Stimulated activated CD4-positive, alpha-beta T cell treated with anti-CD3 and anti-CD28 coated beads, Interleukin-15, amount 100 ng/mL, for 48 hours (primary cell): ENCODE measurements around the gene WNT5B.

ENCODE experiments used
- DNase-seq, 2 donors: peaks; one replicate each; pipeline ENCODE4 v3.0.0-alpha.2; 2020; ENCODE audit warnings: low read depth in 2 of 2

The WNT5B gene

DNA sequence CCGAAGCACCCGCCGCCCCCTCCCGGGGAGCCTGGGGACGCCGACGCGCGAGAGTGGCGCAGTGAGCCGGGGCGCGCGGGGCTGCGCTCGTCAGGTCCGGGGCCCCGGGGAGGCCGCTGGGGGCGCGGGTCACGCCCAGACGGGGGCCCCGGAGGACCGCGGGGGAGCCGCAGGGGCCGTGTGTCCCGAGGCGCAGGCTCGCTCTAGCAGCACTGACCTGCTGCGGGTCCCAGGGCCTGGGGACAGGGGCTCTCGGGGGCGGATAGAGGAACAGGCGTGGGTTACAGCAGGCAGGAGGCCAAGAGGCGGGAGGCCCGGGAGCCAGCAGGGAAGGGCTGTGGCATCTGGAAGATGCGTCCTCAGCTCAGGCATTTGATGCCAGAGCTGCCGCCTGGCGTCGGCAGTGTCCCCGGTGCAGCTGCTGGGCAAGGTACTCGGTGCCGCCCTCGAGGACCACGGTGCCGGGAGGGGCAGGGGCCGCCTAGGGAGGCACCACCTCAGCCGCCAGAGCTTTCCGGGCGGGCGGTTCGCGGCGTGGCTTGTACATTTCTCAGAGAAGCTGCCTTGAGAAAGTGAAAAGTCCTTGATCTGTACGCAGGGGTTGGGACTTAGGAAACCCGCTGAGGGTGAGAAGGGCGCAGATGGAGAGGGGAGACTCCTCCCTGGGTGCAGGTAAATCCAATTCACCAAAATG, 1.2 kb downstream of the WNT5B start:
- DNase-seq: no peak

DNA sequence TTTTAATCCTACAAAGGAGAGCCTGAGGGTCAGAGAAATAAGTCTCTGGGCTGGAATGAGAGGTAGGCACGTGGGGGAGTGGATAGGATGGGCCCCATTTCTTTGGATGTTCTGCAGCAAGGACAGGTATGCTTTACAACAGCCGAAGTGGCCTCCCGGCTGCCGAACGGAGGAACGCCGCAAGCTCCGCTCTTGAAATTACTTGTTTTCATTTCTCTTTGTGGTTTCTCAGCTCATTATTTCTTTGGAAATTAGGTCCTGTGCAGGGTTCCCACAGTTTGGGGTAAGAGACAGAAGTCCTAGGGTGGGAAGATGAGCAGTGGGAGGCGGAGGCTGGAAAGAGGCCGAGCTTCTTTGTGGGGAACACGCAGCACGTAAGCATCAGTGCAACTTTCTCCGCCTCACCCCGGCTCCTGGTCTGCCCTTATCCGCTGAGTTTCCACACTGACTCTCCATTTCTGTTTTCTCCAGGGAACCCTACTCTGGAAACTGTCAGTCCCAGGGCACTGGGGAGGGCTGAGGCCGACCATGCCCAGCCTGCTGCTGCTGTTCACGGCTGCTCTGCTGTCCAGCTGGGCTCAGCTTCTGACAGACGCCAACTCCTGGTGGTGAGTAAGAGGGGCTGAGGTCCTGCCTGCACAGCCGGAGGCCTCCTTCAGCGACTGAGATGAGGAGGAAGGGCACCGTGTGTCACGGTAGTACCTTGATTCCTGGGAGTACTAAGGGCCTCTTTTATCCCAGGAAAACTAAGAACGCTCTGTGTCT, 2.0 kb downstream of the WNT5B start:
- DNase-seq: no peak

DNA sequence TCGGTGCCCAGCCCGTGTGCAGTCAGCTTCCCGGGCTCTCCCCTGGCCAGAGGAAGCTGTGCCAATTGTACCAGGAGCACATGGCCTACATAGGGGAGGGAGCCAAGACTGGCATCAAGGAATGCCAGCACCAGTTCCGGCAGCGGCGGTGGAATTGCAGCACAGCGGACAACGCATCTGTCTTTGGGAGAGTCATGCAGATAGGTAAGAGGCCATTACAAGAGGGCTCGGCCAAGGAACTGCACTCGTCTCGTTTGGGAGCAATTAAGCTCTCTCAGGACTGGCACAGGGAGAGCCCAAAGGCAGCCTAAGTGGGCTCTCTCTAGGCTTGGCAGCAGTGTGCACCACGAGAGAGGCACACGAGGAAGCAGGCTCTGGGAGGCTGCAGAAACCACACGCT, 3.7 kb downstream of the WNT5B start:
- no peak for DNase-seq

DNA sequence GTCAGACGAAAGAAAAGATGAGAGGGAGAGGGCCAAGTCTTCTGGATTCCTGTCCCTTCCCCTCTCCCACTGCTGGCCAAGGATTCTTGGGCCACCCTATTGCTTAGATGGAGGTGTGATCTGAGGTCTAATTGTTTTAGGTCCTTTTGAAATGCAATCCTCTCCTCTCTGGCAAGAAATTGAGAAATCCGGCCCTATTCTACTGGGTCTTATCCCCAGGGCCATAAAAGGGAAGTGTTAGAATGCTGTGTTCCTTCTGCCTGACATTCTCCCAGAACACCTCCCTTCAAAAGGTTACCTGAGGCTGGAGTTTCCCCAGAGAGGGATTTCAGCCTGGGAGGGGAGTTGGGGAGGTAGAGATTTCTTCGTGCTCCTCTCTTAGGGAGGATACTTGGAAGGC, 4.4 kb downstream of the WNT5B start:
- DNase-seq: no peak

DNA sequence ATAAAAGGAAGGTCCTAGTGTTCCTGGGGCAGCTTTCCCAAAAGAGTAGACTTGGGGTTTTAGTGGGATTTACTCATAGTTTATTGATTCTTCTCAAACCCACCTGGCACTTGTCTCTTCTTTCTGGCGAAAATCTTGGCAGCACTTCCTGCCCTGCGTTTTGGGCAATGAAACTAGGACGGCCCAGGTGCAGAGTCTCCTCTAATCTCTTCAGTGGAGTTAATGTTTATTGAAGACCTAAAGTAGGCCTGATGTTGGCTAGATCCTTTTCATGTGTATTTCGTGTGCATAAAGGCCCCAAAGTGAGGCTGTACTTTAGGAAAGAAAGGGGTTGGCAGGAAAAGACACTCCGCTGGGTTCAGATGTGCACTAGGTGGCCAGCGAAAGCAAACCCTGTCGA, 5.1 kb downstream of the WNT5B start:
- no peak for DNase-seq

DNA sequence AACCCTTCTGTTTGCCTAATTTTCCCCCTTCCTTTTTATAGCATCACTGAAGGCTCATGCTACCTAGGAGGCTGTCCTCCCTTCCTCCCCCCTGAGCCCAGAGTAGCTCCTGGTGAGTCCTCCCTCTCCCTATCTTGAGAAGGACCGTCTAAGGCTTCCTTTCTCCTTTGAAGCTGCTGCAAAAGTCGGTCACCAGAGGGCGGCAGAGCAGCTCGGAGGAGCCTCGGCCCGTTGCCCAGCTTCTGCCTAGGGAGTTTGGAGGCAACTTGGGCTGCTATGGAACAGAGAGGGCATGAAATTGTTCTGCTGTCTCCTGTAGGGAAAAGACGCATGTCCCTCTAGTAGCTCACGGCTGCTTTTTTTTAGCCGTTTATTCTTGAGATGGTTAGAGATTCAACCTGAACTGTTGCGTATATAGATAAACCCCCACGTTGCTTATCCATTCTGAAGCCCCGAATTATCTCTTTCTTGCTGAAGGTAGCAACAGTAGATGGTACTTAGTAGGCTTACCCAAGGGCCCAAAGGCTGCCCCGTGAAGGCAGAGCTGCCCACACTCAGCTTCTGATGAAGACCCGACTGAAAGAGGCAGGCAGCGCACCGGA, 5.7 kb downstream of the WNT5B start:
- DNase-seq: peak; percentile 33 to 55

DNA sequence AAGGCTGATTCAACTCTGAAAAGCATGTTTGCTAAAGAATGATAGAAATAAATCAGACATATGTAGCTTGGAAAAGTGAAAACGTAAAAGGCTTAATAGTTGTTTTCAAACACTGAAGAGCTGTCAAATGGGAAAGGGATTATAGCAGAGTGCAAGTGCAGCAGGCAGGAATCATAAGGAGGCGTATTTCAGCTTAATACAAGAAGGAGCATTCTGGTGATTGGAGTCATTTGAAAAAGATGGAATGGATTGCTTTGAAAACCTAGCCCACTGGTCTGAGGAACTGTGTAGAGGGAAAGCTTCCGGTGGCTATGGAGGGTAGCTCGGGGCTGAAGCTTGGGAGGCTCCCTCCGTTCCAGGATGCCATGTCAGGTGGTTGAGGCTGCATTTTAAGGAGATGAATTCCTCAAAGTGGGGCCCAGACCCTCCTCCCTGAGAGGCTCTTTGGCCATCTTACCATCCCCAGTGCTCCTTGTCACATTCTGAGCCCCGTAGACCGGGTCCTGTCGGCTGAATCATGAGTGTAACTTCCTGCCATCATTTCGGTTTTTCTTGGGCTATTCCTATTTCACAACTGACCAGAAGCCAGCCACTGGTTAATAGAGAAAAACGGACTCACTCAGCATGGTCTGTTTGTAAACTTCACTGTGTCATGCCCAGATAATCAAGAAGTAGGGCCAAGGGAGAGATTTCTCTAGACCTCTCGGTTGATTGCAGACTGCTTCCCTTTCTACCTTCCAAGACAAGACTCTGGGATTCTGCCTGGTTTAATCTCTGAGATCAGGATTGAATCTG, 6.5 kb downstream of the WNT5B start:
- DNase-seq: no peak

DNA sequence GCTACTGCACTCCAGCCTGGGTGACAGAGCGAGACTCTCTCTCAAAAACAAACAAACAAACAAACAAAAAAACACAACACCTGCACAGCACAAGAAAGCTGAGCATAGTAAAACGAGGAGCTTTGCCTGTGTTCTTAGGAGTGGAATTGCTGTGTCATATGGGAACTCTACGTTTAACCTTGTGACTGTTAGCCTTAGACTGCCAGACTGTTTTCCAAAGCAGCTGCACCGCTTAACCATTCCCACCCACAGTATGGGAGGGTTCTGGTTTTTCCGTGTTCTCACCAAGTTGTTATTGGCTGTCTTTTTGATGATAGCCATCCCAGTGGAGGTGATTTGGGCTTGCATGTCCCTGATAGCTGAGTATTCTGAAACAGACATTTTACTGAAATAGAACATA, 9.2 kb downstream of the WNT5B start:
- DNase-seq: no peak

DNA sequence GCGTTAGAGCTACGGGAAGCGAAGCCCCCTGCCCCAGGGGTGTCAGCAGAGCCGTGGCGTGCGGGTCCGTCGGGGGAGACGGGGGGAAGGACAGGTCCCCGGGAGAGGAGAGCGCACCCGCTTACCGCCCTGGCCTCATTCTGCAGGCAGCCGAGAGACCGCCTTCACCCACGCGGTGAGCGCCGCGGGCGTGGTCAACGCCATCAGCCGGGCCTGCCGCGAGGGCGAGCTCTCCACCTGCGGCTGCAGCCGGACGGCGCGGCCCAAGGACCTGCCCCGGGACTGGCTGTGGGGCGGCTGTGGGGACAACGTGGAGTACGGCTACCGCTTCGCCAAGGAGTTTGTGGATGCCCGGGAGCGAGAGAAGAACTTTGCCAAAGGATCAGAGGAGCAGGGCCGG, 10.5 kb downstream of the WNT5B start:
- DNase-seq: no peak

DNA sequence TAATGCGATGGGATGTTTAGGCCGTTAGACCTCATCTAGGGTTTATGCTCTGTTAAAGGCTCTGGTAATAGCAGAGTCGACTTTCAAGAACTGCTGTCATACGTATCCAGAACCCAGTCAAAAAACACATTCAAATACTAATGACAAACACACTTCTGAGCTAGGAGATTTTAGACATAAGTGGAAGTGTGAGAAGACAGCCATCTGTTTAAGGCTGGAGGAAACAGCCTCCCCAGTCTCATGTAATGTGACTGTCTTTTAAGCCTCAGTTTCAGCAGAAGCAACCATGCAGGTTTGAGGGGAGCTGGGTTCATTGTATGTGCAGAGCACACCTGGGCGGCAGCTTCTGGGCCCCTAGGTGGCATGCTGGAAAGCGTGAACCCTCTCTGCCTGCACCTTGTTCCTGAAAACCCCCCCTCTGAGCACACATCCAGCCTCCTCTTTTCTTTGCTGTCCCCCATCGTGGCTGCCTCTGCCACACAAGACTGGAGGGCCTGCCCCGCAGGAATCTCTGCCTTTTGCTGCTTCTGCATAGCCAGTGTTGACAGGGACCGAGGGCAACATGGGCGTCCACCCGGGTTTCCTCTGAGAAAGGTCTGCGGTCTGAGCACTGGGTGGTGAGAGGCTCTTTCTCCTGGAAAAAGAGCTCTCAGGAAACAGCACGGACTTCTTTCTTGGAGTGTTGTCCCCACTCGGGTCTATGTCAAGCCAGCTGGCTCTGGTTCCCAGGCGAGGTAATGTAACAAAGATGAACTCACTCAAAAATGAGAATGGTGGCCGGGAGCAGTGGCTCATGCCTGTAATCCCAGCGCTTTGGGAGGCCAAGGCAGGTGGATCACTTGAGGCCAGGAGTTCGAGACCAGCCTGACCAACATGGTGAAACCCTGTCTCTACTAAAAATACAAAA, 11.6 kb downstream of the WNT5B start:
- no peak for DNase-seq

DNA sequence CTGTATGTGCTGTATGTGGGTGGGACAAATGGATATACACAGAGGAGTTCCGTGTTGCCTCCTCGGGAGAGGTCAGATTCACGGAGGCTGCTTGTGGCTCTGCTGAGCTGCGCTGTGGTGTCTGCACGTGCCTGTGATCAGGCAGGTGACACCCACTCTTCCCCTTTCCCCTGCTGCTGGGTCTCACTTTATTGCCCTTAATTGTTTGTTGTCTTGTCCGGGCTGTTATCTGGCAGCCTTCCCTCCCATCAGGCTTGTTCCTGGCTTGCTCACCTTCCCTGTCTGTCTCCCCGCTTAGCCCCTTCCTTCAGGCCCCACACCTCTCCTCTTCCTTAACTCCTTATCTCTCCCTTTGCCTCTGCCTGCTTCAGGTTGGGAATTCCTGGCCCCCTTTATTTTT, 13.5 kb downstream of the WNT5B start:
- DNase-seq: no peak

DNA sequence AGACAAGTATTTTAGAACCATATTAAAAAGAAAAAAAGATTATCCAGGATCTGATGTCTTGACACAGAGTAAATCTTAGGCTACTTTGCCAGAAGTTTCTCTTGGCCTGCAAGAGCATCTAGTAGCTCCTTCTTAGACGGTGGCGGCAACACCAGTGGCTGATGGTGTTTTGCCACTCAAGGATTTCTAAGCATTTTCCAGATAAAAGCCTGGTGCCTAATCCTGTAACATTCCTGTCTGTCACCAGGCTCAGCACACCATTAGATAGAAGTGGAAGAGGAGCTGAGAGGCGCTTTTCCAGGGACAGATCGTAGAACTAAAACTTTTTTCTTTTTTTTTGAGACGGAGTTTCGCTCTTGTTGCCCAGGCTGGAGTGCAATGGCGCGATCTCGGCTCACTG, 14.0 kb downstream of the WNT5B start:
- DNase-seq: no peak

DNA sequence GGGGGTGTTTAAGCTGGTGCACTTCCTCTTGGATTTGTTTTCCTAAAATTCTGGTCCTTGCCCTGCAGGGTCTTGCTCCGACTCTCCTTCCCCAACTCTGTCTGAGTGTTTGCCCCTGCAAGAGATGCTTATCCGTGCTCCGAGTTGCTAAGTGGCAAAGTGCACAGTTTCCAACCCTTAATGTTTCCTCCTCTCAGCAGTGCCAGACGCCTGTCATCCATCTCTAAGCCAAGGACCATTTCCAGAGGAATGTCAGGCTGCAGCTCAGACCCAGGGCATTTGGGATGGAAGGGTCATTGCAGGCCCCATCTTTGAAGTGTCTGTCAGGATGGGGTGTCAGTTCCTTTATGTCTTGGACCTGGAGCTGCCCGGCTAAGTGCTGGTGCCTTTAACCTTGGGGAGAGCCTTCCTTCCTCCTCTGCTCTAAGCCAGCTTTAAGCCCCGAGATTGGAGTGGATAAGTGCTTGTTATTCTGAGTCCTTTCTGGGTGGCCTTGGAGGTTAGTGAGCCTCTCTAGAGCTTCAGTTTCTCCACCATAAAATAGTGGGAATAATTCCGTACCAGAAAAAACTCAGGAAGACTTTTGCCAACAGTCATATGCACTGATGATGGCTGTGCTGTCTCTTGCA, 15.0 kb downstream of the WNT5B start:
- no peak for DNase-seq

DNA sequence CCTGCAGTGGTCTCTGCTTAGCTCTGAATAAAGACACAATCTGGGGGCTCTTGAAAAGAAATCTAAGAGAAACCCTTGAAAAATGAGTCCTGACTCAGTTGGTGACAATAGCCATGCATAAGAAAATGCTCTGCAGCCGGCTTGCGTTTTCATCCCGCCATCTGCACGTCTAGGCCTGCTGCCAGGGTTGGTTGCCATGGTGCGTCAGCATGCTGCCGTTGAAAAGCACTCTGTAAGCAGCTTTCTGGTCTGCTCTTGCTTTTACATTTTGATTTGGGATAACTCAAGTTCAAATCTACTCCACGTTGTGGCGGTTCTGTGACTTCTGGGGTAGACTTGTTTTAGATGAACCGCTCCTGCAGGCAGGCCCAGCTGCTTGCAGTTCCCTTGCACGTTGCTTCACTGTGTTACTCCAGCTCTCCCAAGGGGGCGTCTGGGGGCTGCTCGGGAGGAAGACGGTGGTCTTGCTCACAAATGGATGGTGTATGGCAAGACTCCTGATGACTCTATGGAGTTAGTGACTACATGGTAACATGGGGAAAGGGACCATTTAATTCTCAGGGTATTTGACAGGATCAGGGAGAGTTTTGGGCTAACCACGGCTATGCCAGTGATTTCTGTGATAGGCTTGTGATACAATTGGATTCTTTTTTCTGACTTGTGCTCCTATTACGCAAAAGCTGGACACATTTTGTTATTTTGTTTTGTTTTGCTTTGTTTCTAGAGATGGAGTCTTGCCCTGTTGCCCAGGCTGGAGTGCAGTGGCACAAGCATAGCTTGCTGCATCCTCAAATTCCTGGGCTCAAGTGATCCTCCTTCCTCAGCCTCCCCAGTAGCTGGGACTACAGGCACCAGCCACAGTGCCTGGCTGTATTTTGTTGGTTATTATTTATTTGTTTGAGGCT, 15.8 kb downstream of the WNT5B start:
- no peak for DNase-seq

DNA sequence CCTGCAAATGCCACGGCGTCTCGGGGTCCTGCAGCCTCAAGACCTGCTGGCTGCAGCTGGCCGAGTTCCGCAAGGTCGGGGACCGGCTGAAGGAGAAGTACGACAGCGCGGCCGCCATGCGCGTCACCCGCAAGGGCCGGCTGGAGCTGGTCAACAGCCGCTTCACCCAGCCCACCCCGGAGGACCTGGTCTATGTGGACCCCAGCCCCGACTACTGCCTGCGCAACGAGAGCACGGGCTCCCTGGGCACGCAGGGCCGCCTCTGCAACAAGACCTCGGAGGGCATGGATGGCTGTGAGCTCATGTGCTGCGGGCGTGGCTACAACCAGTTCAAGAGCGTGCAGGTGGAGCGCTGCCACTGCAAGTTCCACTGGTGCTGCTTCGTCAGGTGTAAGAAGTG, 16.8 kb downstream of the WNT5B start:
- DNase-seq: no peak

DNA sequence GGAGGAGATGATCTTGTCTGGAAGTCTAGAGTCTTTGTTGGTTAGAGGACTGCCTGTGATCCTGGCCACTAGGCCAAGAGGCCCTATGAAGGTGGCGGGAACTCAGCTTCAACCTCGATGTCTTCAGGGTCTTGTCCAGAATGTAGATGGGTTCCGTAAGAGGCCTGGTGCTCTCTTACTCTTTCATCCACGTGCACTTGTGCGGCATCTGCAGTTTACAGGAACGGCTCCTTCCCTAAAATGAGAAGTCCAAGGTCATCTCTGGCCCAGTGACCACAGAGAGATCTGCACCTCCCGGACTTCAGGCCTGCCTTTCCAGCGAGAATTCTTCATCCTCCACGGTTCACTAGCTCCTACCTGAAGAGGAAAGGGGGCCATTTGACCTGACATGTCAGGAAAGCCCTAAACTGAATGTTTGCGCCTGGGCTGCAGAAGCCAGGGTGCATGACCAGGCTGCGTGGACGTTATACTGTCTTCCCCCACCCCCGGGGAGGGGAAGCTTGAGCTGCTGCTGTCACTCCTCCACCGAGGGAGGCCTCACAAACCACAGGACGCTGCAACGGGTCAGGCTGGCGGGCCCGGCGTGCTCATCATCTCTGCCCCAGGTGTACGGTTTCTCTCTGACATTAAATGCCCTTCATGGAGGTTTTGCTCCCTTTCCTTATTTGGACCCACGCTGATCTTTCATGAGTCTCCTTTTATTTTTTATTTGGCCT, 17.7 kb downstream of the WNT5B start:
- DNase-seq: no peak

DNA sequence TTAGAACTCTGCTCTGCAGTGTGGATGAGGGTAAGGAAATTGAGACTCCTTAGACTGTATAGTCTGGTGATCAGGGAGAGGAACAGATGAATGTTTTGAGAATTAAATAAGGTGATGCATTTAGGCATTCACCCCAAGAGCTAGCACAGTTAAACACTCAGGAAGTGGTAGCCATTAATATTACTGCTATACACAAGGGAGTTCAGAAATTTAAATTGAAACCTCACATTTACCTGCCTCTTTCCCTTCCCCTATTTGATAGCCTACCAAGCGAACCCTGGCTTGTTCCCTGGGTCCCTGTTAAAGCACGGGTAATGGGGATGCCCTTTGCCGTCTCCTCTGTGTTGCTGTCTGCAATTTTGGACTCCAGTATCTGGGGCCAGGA, 18.2 kb downstream of the WNT5B start:
- no peak for DNase-seq

DNA sequence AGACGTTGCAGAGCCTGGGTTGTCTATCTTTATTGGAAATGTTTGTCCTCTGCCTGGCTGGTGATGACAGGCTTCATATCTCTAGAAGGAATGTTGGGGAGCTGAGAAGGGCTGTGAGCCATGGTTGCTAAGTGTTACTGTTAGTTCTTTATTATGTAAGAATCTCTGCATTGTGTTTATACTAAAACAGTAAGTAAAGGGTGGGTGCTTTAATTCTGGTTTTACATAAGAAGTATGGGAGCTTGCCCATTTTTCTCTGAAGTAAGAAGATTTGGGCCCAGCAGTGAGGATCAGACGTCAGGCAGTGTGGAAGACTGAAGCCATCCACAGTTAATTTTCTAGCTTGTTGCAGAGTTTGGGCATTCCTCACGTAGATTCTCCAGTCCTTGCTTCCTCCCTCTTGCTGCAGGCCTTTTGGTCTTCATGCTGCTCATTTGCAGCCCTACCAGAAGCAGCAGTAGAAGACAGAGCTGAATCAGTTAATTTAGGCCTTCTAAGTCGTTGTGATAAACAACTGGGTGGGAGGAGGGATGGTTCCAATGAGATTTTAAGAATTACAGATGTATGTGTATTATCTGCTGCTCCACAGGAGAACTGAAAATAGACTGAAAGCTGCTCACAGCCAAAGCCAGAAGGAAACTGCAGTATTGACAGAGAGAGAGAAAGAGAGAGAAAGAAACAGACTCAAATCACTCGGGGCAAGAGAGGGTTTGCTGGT, 21.4 kb downstream of the WNT5B start:
- DNase-seq: no peak

DNA sequence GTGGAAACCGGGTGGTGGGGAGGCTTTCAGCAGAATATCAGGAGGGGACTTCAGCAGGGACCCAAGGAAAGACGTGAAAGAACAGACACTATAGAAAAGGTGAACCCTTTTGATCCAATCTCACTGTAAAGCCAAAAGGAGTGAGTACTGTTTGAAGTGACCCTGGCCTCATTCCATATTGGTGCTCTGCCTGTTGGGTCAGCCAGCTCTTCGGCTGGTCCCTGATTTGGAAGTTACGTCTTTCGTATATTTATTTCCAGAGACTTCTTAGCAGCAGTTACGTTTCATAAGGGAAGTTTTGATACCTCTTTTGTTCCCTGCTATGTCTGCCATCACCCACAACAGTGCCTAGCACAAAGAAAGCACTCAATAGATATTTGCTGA, 21.9 kb downstream of the WNT5B start:
- DNase-seq: no peak
